ENCODE data around the gene NOTCH1. TPM values are rescaled to one million over a fixed set of nuclear protein-coding genes. Genes with fewer than 3 reads are reported as not detected.

The NOTCH1 gene
- total and polyA plus RNA-seq, 2 donors: 19.7 to 25.6 TPM

DNA sequence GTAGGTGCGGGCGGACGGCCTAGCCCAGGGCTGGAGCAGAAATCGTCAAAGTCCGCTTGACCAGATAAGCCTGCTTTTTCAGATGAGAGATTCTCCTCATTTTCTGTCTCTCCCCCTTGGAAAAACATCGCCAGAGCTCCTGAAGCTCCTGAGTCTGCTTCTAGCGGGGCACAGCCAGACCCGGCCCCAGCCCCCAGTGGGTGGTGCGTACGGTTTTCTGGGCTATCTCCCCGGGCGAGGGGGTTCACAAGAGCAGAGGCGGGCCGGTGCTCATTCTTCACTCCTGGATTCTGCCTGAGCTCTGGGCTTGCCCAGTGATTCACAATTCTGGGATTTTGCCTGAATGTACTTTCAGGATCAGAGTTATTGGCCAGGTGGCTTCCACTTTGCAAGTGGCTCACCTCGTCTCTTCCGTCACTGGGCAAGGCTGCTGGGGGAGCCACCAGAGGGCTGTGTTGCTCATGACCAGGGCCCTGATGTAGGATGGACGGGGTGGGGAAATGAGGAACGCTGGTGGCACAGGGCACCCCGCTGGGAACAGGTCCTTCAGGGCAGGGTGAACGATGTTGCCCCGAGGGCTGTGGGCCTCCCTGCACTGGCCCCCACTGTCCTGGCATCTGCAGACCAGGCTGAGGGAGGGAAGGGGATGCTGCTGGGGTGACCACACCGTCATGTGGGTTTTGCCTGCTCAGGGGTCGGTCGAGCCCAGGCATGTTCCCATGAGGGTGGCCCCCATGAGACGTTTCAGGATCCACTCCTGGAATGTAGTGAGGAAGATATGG is 69.3 kb downstream of the NOTCH1 start:
- no peak for DNase-seq (ENCODE audit: extremely low spot score)
- 91% methylated on average over 25 of the region's 25 CpGs for WGBS

DNA sequence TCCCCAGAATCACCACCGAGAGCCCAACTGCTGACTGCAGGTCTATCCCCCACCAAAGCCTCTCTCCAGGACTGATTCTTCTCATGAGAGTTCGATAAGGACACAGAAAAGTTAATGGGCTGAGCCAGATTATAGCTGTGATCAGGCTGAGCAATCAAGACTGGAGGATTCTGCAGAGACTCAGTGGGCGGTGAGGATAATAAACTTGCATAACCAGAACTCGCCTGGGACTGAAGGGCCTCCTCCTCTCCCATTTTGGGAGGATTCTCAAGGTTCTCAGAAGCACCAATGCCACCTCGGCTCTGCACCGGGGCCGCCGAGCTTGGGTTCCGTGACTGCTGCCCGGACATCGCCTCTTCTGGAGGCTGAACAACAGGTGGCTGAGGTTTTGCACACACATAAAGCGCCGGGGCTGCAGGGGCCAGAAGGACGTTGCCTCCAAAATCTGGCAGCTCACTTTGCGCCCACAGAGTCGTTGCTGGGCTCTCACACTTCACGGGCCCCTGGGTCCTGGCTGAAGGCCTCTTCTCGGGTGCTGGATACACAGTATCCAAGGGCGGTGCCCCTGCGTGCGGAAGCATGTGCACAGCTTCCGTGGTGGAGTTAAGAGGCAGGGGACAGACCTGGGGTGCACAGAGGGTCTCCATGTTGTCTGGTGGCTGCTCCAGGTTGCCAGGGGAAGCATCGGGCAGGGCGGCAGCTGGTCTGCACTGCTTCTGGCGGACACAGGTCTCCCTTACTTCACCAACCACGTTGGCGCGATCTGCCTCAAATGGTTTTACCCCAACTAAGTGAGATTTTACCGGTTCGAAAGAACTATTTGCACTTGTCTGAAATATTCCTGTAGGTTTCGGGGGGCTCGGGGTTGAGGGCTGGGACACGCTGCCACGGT is 70.6 kb downstream of the NOTCH1 start:
- H3K27ac ChIP-seq (ENCODE audit: low read depth): no peak overlapping the region
- no peak overlapping the region for H3K4me3 ChIP-seq (ENCODE audit: low read depth, low read length)
- peaks cover 2% of the 10 kb centered on the region for H3K36me3 ChIP-seq (ENCODE audit: insufficient read depth)
- DNase-seq (ENCODE audit: extremely low spot score): no peak
- H3K4me1 ChIP-seq (ENCODE audit: insufficient read depth): no peaks in the 10 kb centered on the region
- WGBS: 93% methylated on average over 34 of the region's 34 CpGs

More for the DNA sequence above, 69.3 kb downstream of the NOTCH1 start:
- no peak overlapping the region for H3K4me3 ChIP-seq (ENCODE audit: low read depth, low read length)
- H3K27ac ChIP-seq (ENCODE audit: low read depth): no peak overlapping the region
- H3K36me3 ChIP-seq (ENCODE audit: insufficient read depth): peaks cover 2% of the 10 kb centered on the region
- no peaks in the 10 kb centered on the region for H3K4me1 ChIP-seq (ENCODE audit: insufficient read depth)

DNA sequence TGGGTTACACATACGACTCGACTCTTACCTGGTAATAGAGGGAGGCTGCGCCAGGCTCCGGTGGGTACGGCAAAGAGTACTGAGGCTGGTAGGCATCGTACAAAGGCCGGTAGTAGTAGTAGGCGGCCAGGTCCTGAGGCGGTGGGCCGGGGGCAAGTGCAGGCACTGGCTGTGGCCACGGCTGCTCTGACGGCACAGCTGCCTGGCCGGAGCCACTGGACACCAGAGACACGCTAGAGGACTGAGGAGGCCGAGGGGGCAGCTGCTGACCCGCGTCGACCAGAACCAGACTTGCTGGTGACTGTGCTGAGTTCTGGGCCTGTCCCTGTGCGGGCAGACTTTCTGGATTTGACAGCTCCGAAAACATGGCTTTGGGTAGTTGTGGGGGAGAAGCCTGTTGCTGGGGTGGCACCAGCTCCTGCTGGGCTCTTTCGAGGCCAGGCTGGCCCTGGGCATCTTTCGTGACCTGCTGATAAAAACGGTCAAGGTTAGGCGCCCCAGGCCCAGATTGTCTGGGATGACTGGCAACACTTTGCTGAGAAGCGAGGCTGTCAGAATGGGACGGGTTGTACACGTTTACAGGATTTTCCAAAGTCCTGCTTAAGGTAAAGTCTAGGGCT is 71.7 kb downstream of the NOTCH1 start:
- Histone ChIP-seq H3K36me3 (ENCODE audit: insufficient read depth) (peaks cover 2% of the 10 kb centered on the region), H3K27ac (ENCODE audit: low read depth) (no peak overlapping the region), H3K4me3 (ENCODE audit: low read depth, low read length) (no peak overlapping the region), H3K4me1 (ENCODE audit: insufficient read depth) (no peaks in the 10 kb centered on the region)
- WGBS: 95% methylated on average over 27 of the region's 27 CpGs
- no peak for DNase-seq (ENCODE audit: extremely low spot score)

DNA sequence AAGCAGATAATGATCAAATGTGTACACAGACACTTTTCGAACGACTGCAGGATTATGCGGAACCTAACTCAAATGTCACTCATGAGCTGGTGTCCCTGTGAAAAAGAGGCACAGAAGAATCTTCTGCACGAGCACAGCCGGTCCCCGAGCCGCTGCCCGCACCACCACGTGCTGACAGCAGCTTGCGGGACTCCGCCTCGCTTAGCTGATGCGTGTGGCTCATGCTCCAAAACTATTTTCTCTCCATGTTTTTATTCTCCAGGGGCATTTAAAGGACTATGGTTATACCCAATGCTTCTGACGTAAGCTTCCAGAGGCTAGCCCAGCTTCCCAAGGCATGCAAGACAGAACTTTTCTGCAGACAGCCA is 72.5 kb downstream of the NOTCH1 start:
- no peak overlapping the region for H3K4me3 ChIP-seq (ENCODE audit: low read depth, low read length)
- DNase-seq (ENCODE audit: extremely low spot score): no peak
- peaks cover 2% of the 10 kb centered on the region for H3K36me3 ChIP-seq (ENCODE audit: insufficient read depth)
- no peak overlapping the region for H3K27ac ChIP-seq (ENCODE audit: low read depth)
- WGBS: 91% methylated on average over 14 of the region's 14 CpGs
- no peaks in the 10 kb centered on the region for H3K4me1 ChIP-seq (ENCODE audit: insufficient read depth)

DNA sequence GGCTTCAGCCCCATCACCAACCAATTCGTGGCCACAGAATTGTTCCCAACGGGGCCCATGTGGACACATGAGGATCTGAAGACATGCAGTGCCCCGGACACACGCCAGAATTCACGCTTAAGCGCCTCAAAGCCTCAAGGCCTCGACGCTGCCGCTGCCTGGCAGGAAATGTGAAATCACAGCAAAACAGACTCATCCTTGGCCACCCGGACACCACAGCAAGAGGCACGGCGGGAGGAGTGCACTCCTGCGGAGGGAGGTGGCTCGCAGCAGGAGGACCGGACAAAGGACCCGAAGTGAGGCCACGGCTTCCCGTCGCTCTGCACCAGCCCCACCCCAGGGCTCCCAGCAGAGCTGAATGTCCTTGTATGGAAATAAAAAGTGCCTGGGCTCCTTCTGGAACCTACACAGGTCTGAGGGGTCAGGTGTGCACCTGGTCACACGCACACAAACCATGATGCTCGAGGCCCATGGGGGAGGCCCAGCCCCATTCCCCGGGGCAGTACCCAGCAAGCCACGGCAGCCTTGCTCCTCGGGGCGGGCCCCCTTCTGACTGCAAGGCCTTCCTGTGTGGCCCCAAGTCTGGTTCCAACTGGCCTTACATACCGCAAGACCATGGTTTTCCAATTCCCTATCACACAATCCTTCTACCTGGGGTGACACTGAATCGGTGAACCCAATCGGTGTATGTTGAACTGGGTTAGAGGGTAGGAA is 73.1 kb downstream of the NOTCH1 start:
- DNase-seq (ENCODE audit: extremely low spot score): no peak
- 89% methylated on average over 28 of the region's 28 CpGs for WGBS
- Histone ChIP-seq H3K4me3 (ENCODE audit: low read depth, low read length) (no peak overlapping the region), H3K4me1 (ENCODE audit: insufficient read depth) (no peaks in the 10 kb centered on the region), H3K27ac (ENCODE audit: low read depth) (no peak overlapping the region), H3K36me3 (ENCODE audit: insufficient read depth) (peaks cover 2% of the 10 kb centered on the region)

DNA sequence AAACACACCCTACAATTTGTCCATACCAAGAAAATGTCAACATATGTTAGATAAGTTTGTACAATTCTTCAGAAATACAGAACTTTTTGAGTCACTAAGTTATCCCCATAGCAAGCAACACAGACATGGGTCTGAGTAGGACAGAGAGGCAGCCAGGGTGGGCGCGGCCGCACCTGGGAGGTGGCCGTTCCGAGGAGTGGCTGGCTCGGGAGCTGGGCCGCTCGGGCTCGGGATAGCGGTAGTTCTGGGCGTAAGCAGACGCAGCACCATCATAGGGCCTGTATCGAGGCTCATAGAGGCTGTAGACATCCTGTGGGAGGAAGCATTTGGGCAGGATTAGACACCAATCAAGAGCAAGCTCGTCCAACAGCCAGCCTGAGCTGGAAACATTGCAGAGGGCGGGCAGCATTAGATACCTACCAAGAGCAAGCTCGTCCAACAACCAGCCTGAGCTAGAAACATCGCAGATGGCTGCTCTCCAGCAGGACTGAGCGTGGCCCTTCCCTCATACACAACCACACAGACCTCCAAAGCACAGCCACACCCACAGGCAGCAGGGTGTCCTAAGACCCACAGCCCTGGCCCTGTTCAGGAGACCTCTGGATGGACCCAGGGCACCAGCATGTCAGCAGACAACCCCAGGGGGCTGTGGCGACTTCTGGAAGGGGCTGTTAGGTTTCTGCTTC is 73.9 kb downstream of the NOTCH1 start:
- H3K36me3 ChIP-seq (ENCODE audit: insufficient read depth): peaks cover 2% of the 10 kb centered on the region

DNA sequence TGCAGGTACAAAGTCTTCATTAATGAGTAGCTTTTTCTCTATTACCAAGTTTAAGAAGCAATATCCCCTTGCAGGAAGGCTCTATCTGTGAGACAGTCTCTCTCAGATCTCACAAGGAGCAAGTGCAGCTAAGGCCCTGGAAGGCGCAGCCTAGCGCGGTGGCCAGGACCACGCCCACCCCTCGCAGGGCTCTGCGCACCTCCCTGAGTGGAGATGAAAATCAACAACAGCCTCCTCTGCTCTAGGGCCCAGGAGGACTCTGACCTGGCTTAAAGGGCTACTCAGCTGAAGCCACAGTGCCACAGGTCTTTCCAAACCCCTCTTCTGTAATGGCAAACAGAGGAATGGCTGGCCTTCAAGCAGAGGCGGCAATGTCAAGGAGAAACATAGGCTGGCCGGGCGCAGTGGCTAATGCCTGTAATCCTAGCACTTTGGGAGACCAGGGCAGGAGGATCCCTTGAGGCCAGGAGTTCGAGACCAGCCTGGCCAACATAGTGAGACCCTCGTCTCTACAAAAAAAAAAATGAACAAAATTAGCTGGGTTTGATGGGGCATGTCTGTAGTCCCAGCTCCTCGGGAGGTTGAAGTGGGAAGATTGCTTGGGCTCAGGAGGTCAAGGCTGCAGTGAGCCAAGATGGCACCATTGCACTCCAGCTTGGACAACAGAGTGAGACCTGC is 74.9 kb downstream of the NOTCH1 start:
- 92% methylated on average over 12 of the region's 12 CpGs for WGBS
- peaks cover 7% of the 10 kb centered on the region for H3K36me3 ChIP-seq (ENCODE audit: insufficient read depth)
- H3K27ac ChIP-seq (ENCODE audit: low read depth): no peak overlapping the region
- DNase-seq (ENCODE audit: extremely low spot score): no peak
- no peak overlapping the region for H3K4me3 ChIP-seq (ENCODE audit: low read depth, low read length)
- H3K4me1 ChIP-seq (ENCODE audit: insufficient read depth): no peaks in the 10 kb centered on the region

More for the DNA sequence above, 73.9 kb downstream of the NOTCH1 start:
- H3K4me1 ChIP-seq (ENCODE audit: insufficient read depth): no peaks in the 10 kb centered on the region
- 91% methylated on average over 19 of the region's 19 CpGs for WGBS
- no peak for DNase-seq (ENCODE audit: extremely low spot score)
- H3K27ac ChIP-seq (ENCODE audit: low read depth): no peak overlapping the region
- no peak overlapping the region for H3K4me3 ChIP-seq (ENCODE audit: low read depth, low read length)

DNA sequence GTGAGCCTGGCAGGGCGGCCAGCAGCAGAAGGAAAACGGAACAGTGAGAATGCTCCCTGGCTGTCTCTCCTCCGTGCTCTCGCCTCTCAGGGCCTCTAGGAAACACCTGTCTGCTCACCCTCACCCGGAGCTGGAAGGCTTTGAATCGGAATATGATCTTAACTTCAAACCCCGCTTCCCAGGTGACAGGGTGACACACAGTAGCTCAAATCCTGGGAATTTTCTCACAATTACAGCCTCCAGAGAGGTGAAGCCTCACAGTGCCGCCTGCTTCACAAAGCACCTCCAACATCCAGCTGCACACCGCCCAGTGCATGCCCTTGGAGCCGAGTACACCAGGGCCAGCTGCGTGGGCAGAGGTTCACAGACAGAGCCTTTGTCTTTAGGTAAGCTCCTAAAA is 75.5 kb downstream of the NOTCH1 start:
- H3K4me3 ChIP-seq (ENCODE audit: low read depth, low read length): no peak overlapping the region
- peaks cover 13% of the 10 kb centered on the region for H3K36me3 ChIP-seq (ENCODE audit: insufficient read depth)
- H3K27ac ChIP-seq (ENCODE audit: low read depth): no peak overlapping the region
- 92% methylated on average over 11 of the region's 11 CpGs for WGBS
- H3K4me1 ChIP-seq (ENCODE audit: insufficient read depth): no peaks in the 10 kb centered on the region
- DNase-seq (ENCODE audit: extremely low spot score): no peak

DNA sequence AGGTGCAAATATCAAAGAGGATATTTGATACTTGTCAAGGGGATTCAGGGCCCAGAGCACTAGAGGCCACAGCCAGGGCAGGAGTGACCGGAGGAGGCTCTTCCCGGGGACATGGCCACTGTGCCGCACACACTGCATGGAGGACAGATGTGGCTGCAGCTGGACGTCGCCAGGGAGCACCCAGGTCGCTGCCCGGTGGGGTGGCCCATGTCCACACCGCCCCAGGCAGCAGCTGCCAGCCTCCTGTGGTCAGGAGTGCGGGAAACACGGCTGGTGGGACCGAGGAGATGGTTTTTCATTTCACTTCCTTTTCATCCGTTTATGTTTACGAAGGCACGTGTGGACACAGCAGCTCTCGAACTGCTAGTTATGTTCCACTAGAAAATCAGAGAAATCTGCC is 78.1 kb downstream of the NOTCH1 start:
- Histone ChIP-seq H3K36me3 (ENCODE audit: insufficient read depth) (peaks cover 15% of the 10 kb centered on the region), H3K4me1 (ENCODE audit: insufficient read depth) (no peaks in the 10 kb centered on the region), H3K27ac (ENCODE audit: low read depth) (no peak overlapping the region), H3K4me3 (ENCODE audit: low read depth, low read length) (no peak overlapping the region)
- DNase-seq (ENCODE audit: extremely low spot score): no peak
- 89% methylated on average over 15 of the region's 15 CpGs for WGBS

DNA sequence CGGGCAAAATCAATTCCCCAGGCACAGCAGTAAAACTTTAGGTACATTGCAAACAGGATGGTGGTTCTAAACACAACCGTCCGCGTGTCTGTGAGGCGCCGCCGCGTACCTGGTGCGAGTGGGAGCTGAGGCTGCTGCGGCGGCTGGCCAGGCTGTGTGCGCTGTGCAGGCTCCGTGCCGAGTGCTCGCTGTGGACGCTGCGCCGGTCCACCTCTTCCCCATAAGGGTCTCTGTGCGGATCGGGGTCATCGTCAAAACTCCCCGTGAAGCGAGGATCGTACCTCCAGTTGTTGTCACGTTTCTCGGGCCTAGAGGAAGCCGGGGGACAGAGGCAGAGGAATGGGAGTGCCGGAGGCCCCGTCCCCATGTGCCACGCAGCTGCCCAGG is 79.7 kb downstream of the NOTCH1 start:
- H3K36me3 ChIP-seq (ENCODE audit: insufficient read depth): peaks cover 16% of the 10 kb centered on the region

DNA sequence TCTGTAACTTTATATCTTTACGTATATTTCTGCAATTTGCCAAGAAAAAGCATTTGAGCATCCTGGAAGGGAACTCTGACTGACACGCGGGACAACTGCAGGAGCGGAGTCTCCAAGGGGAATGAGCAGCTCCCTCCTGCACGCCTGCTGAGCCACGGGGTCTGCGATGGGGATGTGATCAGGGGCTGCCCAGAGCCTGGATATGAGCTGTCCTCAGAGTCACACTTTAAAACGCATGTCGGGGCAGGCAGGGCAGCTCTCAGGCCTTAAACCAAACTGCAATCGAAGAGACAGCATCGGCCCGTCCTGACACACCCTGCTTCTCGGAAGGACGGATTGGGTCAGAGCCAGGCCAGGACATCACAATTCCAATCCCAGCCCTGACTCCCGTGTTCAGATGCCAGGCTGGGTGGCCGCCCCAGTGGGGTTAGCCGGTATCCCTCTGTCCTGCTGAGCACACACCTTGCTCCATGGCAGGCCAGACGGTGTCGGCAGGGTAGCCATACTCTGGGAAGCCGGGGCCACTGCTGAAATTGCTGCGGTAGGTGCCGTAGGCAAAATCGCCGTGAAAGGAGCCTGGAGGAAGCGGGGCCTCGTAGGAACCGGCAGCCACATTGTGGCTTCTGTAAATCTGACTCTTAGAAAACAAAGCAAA is 80.2 kb downstream of the NOTCH1 start:
- no peak overlapping the region for H3K27ac ChIP-seq (ENCODE audit: low read depth)
- peaks cover 16% of the 10 kb centered on the region for H3K36me3 ChIP-seq (ENCODE audit: insufficient read depth)
- no peaks in the 10 kb centered on the region for H3K4me1 ChIP-seq (ENCODE audit: insufficient read depth)
- 93% methylated on average over 27 of the region's 27 CpGs for WGBS
- DNase-seq (ENCODE audit: extremely low spot score): no peak
- no peak overlapping the region for H3K4me3 ChIP-seq (ENCODE audit: low read depth, low read length)

More for the DNA sequence above, 79.7 kb downstream of the NOTCH1 start:
- no peak overlapping the region for H3K4me3 ChIP-seq (ENCODE audit: low read depth, low read length)
- no peaks in the 10 kb centered on the region for H3K4me1 ChIP-seq (ENCODE audit: insufficient read depth)
- no peak for DNase-seq (ENCODE audit: extremely low spot score)
- 96% methylated on average over 30 of the region's 30 CpGs for WGBS
- no peak overlapping the region for H3K27ac ChIP-seq (ENCODE audit: low read depth)

DNA sequence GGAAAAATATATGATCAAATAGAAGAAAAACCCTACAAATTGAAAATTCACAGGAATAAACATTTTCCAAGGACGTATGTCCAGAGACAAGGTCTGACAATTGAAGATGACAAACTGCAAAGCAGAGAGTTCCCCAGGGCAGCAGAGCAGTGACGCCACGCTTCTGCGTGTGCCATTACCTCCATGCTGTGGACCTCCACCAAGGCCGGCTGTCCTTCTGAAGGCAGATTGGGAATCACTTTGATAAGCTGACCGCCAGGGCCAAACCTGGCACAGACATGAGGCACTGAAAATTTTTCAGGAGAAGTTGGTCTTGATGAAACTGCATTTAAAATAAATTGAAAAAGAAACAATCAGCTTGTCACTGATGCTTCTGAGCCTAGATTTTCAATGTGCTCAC is 81.6 kb downstream of the NOTCH1 start:
- no peak overlapping the region for H3K27ac ChIP-seq (ENCODE audit: low read depth)
- H3K4me1 ChIP-seq (ENCODE audit: insufficient read depth): no peaks in the 10 kb centered on the region
- H3K4me3 ChIP-seq (ENCODE audit: low read depth, low read length): no peak overlapping the region
- no peak for DNase-seq (ENCODE audit: extremely low spot score)
- 95% methylated on average over 6 of the region's 6 CpGs for WGBS
- peaks cover 16% of the 10 kb centered on the region for H3K36me3 ChIP-seq (ENCODE audit: insufficient read depth)

Measured in urinary bladder (tissue), 4 donors.